Measurements from ENCODE around the gene KRT3. TPM values are rescaled to one million over a fixed set of nuclear protein-coding genes. Genes with fewer than 3 reads are reported as not detected.

The KRT3 gene
- total RNA-seq, 4 donors from 2014 or later, result not detected

- Histone ChIP-seq H3K27ac (replicated peaks in 1 of 4) (no peak overlapping the region), H3K4me3 (no peak overlapping the region), H3K27me3 (peaks cover 0 to 13% (median 0%) of the 10 kb centered on the region in 4 donors), H3K9me3 (no peaks in the 10 kb centered on the region), H3K4me1 (peaks cover 0 to 5% (median 3%) of the 10 kb centered on the region in 4 donors), H3K36me3 (no peaks in the 10 kb centered on the region)
- WGBS, result 83% methylated on average over 3 of the region's 3 CpGs
- intact Hi-C loops (cut with DNase I), result no loop called here
- no peak for DNase-seq (ENCODE audit: extremely low spot score)
- no peak for TF ChIP-seq EP300 (IDR thresholded peaks at IDR 0.05)
- no peak for TF ChIP-seq POLR2AphosphoS5 (IDR thresholded peaks at IDR 0.05)
- TF ChIP-seq POLR2A (IDR thresholded peaks at IDR 0.05; ENCODE audit: low read depth), result no peak
- no peak for TF ChIP-seq CTCF (IDR thresholded peaks at IDR 0.05)
Observed at GRCh38 chr12:52805739-52806138, 9.8 kb upstream of the KRT3 start.

DNA sequence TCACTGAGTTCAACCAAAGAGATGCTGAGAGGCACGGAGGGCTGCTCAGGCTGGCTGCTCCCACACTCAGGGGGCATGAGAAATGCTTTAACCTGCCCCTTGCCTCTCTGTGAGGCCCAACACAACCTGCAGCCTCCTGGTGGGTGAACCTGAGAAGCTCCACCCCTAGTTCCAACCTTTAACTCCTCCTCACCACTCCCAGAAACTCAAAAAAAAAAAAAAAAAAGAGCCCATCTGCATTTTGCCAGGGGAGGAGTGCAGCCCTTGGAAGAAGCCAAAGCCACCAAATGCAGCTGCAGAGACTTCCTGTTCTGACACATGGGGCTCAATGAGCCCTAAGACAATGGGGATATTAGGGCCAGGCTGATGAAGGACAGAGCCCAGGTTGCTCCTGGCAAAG lies 9.1 kb upstream of the KRT3 start:
- intact Hi-C loops (cut with DNase I), result no loop called here
- 44% methylated on average over 1 of the region's 1 CpG for WGBS
- H3K27me3 ChIP-seq, result peaks cover 0 to 13% (median 0%) of the 10 kb centered on the region in 4 donors
- peaks cover 0 to 9% (median 6%) of the 10 kb centered on the region in 4 donors for H3K4me1 ChIP-seq
- H3K27ac ChIP-seq (replicated peaks in 1 of 4), result no peak overlapping the region
- no peaks in the 10 kb centered on the region for H3K36me3 ChIP-seq
- no peak for TF ChIP-seq POLR2A (IDR thresholded peaks at IDR 0.05; ENCODE audit: low read depth)
- TF ChIP-seq EP300 (IDR thresholded peaks at IDR 0.05), result no peak
- no peak for TF ChIP-seq POLR2AphosphoS5 (IDR thresholded peaks at IDR 0.05)
- no peak for TF ChIP-seq CTCF (IDR thresholded peaks at IDR 0.05)
- no peaks in the 10 kb centered on the region for H3K9me3 ChIP-seq
- H3K4me3 ChIP-seq, result no peak overlapping the region
- no peak for DNase-seq (ENCODE audit: extremely low spot score)

DNA sequence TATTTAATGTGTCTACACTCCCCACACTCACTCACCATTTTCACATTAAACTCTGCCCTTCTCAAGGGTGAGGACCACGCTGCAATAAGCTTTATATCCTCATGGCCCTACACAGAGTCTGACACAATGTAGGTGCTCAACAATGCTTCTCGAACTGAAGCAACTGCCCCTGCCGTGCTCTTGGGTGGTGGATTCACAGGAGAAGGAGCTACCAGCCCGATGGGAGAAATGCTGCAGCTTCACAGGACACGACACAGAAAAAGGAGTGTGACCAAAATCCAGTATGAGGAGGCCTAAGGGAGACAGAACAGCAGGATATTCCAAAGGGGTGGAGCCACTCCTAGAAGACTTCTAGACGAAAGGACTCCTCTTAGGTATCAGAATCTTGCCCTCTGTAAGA lies 6.5 kb upstream of the KRT3 start:
- intact Hi-C loops (cut with DNase I), result no loop called here
- DNase-seq (ENCODE audit: extremely low spot score), result no peak
- no peaks in the 10 kb centered on the region for H3K9me3 ChIP-seq
- H3K4me1 ChIP-seq, result peaks cover 0 to 9% (median 6%) of the 10 kb centered on the region in 4 donors
- no peaks in the 10 kb centered on the region for H3K36me3 ChIP-seq
- no peak overlapping the region for H3K4me3 ChIP-seq
- no peak for TF ChIP-seq CTCF (IDR thresholded peaks at IDR 0.05)
- TF ChIP-seq POLR2A (IDR thresholded peaks at IDR 0.05; ENCODE audit: low read depth), result no peak
- TF ChIP-seq POLR2AphosphoS5 (IDR thresholded peaks at IDR 0.05), result no peak
- TF ChIP-seq EP300 (IDR thresholded peaks at IDR 0.05), result no peak
- H3K27me3 ChIP-seq, result no peaks in the 10 kb centered on the region
- 75% methylated on average over 6 of the region's 6 CpGs for WGBS
- H3K27ac ChIP-seq (replicated peaks in 1 of 4), result no peak overlapping the region

DNA sequence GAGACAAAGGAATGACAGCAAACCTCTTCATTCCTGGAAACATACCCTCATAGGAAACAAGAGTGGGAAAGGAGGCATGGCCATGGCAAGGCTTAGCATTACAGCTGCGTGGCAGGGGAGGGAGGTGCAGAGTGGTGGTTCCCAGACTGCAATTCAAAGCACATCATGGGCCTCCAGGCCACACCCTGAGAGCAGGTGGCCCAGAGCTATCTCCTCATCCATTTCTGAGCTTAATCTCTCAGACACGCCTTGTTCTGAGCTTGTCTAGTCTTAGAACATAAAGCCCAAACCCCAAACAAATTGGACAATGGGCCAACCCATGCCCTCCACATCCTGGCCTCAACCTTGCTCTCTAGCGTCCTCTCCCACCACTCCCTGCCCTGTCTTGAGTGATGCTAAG lies 5.9 kb upstream of the KRT3 start:
- 71% methylated on average over 3 of the region's 3 CpGs for WGBS
- H3K4me3 ChIP-seq, result no peak overlapping the region
- no peak for TF ChIP-seq EP300 (IDR thresholded peaks at IDR 0.05)
- no peak for TF ChIP-seq POLR2AphosphoS5 (IDR thresholded peaks at IDR 0.05)
- no peaks in the 10 kb centered on the region for H3K9me3 ChIP-seq
- H3K4me1 ChIP-seq, result peaks cover 0 to 9% (median 6%) of the 10 kb centered on the region in 4 donors
- H3K27me3 ChIP-seq, result no peaks in the 10 kb centered on the region
- no peak overlapping the region for H3K27ac ChIP-seq (replicated peaks in 1 of 4)
- intact Hi-C loops (cut with DNase I), result no loop called here
- DNase-seq (ENCODE audit: extremely low spot score), result no peak
- no peaks in the 10 kb centered on the region for H3K36me3 ChIP-seq

- Histone ChIP-seq H3K27me3 (no peaks in the 10 kb centered on the region), H3K27ac (replicated peaks in 1 of 4) (no peak overlapping the region), H3K4me3 (no peak overlapping the region), H3K4me1 (peaks cover 0 to 9% (median 6%) of the 10 kb centered on the region in 4 donors), H3K36me3 (no peaks in the 10 kb centered on the region), H3K9me3 (no peaks in the 10 kb centered on the region)
- intact Hi-C loops (cut with DNase I), result no loop called here
- TF ChIP-seq POLR2AphosphoS5 (IDR thresholded peaks at IDR 0.05) (no peak), EP300 (IDR thresholded peaks at IDR 0.05) (no peak), POLR2A (IDR thresholded peaks at IDR 0.05; ENCODE audit: low read depth) (no peak), CTCF (IDR thresholded peaks at IDR 0.05) (no peak)
- no peak for DNase-seq (ENCODE audit: extremely low spot score)
- 76% methylated on average over 1 of the region's 1 CpG for WGBS
Observed at GRCh38 chr12:52800259-52800917, 4.5 kb upstream of the KRT3 start.
